GM06990 (cell line): Measurements from ENCODE around the gene NMUR1.
A peak's percentile ranks its signal among the peaks of the same experiment; 100 is the strongest.

Source experiments
- DNase-seq: peaks from one replicate; pipeline ENCODE4 v3.0.0-alpha.2; 2011; ENCODE audit not compliant: insufficient read length; ENCODE audit errors: extremely low read depth
- H3K27me3 ChIP-seq: replicated peaks from 2 replicates; pipeline ENCODE4 v1.6.0; 2011; ENCODE audit warnings: low read length; ENCODE audit not compliant: control insufficient read depth, insufficient read depth
- H3K36me3 ChIP-seq: 2 replicates; pipeline ENCODE4 v1.5.1; 2011; ENCODE audit warnings: low read length; ENCODE audit not compliant: control insufficient read depth, insufficient read depth
- H3K4me3 ChIP-seq: replicated peaks from 2 replicates; pipeline ENCODE4 v1.5.1; 2011; ENCODE audit warnings: low read depth, mild to moderate bottlenecking, control low read depth, low read length
- CTCF ChIP-seq: IDR thresholded peaks from 2 replicates; pipeline ENCODE4 v1.5.1; 2011; ENCODE audit warnings: low read length, control low read depth, mild to moderate bottlenecking, inconsistent platforms; ENCODE audit not compliant: insufficient read depth, poor library complexity, severe bottlenecking

Gene NMUR1

GRCh38 chr2:231514951-231515297 lies 15.3 kb downstream of the NMUR1 start:
- no peaks in the 10 kb centered on the region for H3K36me3 ChIP-seq
- no peak for DNase-seq
- H3K27me3 ChIP-seq = no peaks in the 10 kb centered on the region
- H3K4me3 ChIP-seq = peak overlapping the region; percentile 78
- no peak for TF ChIP-seq CTCF

GRCh38 chr2:231514225-231514950 lies 15.9 kb downstream of the NMUR1 start:
- Histone ChIP-seq H3K27me3 (no peaks in the 10 kb centered on the region), H3K4me3 (peak overlapping the region; percentile 82), H3K36me3 (no peaks in the 10 kb centered on the region)
- no peak for TF ChIP-seq CTCF
- DNase-seq = peak; percentile 99

GRCh38 chr2:231513746-231514224 lies 16.5 kb downstream of the NMUR1 start:
- DNase-seq = no peak
- peak overlapping the region; percentile 82 for H3K4me3 ChIP-seq
- TF ChIP-seq CTCF = no peak
- no peaks in the 10 kb centered on the region for H3K27me3 ChIP-seq
- H3K36me3 ChIP-seq = no peaks in the 10 kb centered on the region

DNA sequence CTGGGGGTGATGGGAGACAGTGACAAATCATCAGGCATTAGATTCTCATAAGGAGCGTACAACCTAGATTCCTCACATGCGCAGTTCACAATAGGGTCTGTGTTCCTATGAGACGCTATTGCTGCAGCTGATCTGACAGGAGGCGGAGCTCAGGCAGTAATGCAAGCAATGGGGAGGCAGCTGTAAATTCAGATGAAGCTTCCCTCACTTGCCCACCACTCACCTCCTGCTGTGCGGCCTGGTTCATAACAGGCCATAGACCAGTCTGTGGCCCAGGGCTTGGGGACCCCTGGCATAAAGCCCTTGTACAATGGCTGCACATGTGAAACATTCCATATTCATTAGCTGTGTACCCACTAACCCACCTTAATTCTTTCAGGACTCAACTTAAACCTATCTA lies 18.0 kb downstream of the NMUR1 start:
- TF ChIP-seq CTCF = no peak
- no peak for DNase-seq
- no peaks in the 10 kb centered on the region for H3K27me3 ChIP-seq
- H3K4me3 ChIP-seq = no peak overlapping the region
- no peaks in the 10 kb centered on the region for H3K36me3 ChIP-seq

GRCh38 chr2:231503766-231504165 lies 26.5 kb downstream of the NMUR1 start:
- TF ChIP-seq CTCF = no peak
- Histone ChIP-seq H3K4me3 (no peak overlapping the region), H3K36me3 (no peaks in the 10 kb centered on the region), H3K27me3 (no peaks in the 10 kb centered on the region)
- DNase-seq = no peak

DNA sequence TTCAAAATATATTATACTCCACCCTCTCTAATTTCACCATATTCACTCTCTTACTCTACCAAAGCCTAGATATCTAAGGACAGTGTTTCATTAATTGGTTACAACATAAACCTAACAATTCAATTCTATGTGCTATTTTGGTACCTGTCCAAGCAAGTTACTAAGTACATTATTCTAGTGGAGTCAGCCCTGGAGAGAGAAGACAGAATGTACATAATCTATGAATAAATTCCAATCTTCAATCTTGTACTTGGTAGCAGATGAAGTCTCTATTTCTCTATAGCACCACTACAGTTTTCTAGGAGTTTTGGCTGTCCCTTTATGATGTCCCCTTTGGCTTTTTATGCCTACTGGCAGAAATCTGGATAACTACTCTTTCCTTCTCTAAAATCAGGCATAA lies 27.6 kb downstream of the NMUR1 start:
- TF ChIP-seq CTCF = no peak
- DNase-seq = no peak
- no peaks in the 10 kb centered on the region for H3K27me3 ChIP-seq

More for the DNA sequence above, 27.6 kb downstream of the NMUR1 start:
- H3K4me3 ChIP-seq = no peak overlapping the region
- no peaks in the 10 kb centered on the region for H3K36me3 ChIP-seq
